ENCODE data around the gene TOPORS.

The TOPORS gene

GRCh38 chr9:32508728-32509127 lies 43.7 kb downstream of the TOPORS start:
- H3K4me3 ChIP-seq (ENCODE audit: low read depth, low read length) = no peak overlapping the region

GRCh38 chr9:32503008-32503407 lies 49.4 kb downstream of the TOPORS start:
- no peak overlapping the region for H3K4me3 ChIP-seq (ENCODE audit: low read depth, low read length)

- no peak overlapping the region for H3K4me3 ChIP-seq (ENCODE audit: low read depth, low read length)
Measured at GRCh38 chr9:32502464-32502863, 49.9 kb downstream of the TOPORS start.

- H3K4me3 ChIP-seq (ENCODE audit: low read depth, low read length) = no peak overlapping the region
Measured at GRCh38 chr9:32501868-32502267, 50.5 kb downstream of the TOPORS start.

GRCh38 chr9:32500768-32501167 lies 51.6 kb downstream of the TOPORS start:
- no peak overlapping the region for H3K4me3 ChIP-seq (ENCODE audit: low read depth, low read length)

- no peak overlapping the region for H3K4me3 ChIP-seq (ENCODE audit: low read depth, low read length)
Measured at GRCh38 chr9:32497921-32498320, 54.5 kb downstream of the TOPORS start.

- no peak overlapping the region for H3K4me3 ChIP-seq (ENCODE audit: low read depth, low read length)
Measured at GRCh38 chr9:32490601-32491000, 61.8 kb downstream of the TOPORS start.

All from iPS-11a (cell line).